Erythroblast (primary cell): ENCODE results near the gene RBCK1.

Source experiments
- GATA1 ChIP-seq: IDR thresholded peaks from 2 replicates; pipeline ENCODE4 v1.6.1; 2011; ENCODE audit warnings: low read depth, mild to moderate bottlenecking, control low read depth, low read length, moderate library complexity
- POLR2A ChIP-seq: IDR thresholded peaks from 2 replicates; pipeline ENCODE4 v1.6.1; 2011; ENCODE audit warnings: mild to moderate bottlenecking, low read length

DNA sequence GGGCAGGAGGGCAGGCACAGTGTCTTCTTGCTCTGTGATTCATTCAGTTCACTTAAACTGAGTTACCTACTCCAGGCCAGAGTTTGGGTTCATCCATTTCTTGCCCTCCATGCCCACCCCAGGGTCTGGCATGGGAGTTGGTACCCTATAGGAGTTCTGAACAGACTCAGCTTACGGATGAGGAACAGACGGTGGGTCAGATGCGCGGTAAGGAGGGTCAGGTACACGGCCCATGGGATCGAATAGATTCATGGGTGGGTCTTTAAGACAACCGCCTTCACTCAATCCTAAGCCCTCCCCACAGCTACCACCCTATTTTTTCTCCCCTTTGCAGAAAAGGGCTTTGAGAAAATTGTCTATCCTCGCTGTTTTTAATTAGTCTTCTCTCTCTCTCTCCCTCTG lies 40.6 kb upstream of the RBCK1 start:
- no peak for TF ChIP-seq POLR2A
- no peak for TF ChIP-seq GATA1
